ENCODE data around the gene PLEKHM2.

PLEKHM2 gene

GRCh38 chr1:15726508-15726907, 42.4 kb downstream of the PLEKHM2 start:
- no peak for DNase-seq (ENCODE audit: low spot score)

GRCh38 chr1:15727021-15727420, 42.9 kb downstream of the PLEKHM2 start:
- DNase-seq (ENCODE audit: low spot score) = no peak

GRCh38 chr1:15727424-15727823, 43.3 kb downstream of the PLEKHM2 start:
- DNase-seq (ENCODE audit: low spot score) = no peak

GRCh38 chr1:15727866-15728534, 43.9 kb downstream of the PLEKHM2 start:
- DNase-seq (ENCODE audit: low spot score) = no peak

GRCh38 chr1:15728937-15729657, 45.0 kb downstream of the PLEKHM2 start:
- no peak for DNase-seq (ENCODE audit: low spot score)

DNA sequence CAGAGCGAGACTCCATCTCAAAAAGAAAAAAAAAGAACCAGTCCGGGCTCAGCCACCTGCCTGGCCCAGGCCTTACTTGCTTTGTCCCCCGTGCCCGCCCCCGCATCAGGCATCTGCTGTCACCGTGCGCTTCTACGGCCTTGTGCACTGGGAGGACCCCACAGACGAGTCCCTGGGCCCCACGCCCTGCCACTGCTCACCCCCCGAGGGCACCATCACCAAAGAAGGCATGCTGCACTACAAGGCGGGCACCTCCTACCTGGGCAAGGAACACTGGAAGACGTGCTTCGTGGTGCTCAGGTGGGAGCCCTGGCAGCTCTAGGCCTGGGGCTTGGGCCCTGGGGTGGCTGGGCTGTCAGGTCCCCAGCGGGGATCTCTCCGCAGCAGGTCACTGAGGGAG, 46.3 kb downstream of the PLEKHM2 start:
- DNase-seq (ENCODE audit: low spot score) = no peak

- no peak for DNase-seq (ENCODE audit: low spot score)
These were observed 46.8 kb downstream of the PLEKHM2 start for GRCh38 chr1:15730936-15731335.

DNA sequence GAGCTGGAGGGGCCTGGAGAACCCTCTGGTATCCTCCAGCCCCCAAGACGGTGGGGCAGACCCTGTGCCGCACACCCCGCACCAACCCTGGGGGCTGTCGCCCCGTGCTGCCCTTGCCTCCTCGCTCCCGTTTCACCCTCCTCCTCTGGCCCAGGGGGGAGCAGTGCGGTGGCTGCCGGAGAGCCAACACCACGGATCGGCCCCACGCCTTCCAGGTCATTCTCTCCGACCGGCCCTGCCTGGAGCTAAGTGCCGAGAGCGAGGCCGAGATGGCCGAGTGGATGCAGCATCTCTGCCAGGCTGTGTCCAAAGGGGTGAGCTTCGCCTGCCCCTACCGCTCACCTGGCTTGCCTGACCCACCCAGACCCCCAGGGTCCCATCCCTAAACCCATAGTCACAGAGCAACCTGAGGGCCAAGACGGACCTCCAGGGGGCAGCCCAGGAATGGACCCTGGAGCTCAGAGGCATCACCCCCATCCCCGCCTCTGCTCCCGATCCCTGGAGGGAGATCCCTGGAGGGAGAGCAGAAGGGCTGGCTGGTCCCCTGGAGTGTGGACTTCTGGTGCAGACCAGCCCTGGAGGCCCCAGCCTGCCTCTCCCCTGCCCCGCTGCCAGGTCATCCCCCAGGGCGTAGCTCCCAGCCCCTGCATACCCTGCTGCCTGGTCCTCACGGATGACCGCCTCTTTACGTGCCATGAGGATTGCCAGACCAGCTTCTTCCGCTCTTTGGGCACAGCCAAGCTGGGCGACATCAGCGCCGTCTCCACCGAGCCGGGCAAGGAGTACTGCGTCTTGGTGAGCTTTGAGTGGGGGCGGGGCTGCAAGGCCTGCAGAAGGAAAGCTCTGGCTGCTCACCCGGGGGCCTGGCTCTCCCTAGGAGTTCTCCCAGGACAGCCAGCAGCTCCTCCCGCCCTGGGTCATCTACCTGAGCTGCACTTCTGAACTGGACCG, 47.9 kb downstream of the PLEKHM2 start:
- DNase-seq (ENCODE audit: low spot score) = no peak

GRCh38 chr1:15732686-15733081, 48.6 kb downstream of the PLEKHM2 start:
- DNase-seq (ENCODE audit: low spot score) = no peak

DNA sequence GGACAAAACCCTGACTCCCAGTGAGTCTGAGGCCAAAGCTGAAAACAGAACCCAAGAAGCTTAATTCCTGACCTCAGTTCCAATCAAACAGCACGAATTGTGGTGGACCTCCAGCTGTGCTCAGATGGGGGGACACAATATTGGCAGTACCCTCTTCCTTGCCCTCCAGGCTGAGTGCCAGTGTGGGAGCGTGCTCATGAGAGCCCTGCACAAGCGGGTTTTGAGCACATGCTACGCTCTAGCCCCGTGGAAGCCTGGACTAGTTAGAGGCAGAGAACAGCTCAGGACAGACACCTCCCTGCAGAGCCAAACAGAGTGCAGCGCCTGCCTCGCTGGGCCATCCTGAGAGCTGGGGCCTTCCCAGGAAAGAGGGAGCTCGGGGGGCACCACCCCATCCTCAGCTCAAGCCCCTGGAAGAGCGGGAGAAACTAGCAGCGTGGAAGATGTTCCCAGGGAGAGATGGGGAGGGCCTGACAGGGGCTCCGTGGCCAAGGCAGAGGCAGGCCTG, 49.2 kb downstream of the PLEKHM2 start:
- no peak for DNase-seq (ENCODE audit: low spot score)

DNA sequence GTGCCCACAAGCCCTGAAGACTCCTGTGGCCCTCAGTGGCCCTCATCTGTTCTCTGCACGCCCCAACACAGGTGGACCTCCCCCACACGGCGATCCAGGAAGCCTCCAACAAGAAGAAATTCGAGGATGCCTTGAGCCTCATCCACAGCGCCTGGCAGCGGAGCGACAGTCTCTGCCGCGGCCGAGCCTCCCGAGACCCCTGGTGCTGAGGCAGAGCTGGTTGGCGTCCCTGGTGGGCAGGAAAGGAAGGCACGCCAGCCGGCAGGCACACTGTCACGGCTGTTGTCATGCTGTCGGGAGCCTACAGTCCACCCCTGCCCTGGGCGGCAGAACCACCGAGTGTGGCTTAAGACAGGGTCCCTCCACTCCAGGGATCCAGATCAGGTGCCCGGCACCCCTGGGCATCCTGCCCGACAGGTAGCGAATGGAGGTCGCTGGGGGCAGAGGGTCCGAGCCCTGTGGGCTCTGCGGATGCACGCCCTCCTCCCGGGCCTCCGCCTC, 49.7 kb downstream of the PLEKHM2 start:
- DNase-seq (ENCODE audit: low spot score) = no peak

- DNase-seq (ENCODE audit: low spot score) = no peak
These were observed 50.2 kb downstream of the PLEKHM2 start for GRCh38 chr1:15734296-15734695.

GRCh38 chr1:15734901-15735300, 50.8 kb downstream of the PLEKHM2 start:
- no peak for DNase-seq (ENCODE audit: low spot score)

GRCh38 chr1:15735304-15736037, 51.4 kb downstream of the PLEKHM2 start:
- DNase-seq (ENCODE audit: low spot score) = no peak

DNA sequence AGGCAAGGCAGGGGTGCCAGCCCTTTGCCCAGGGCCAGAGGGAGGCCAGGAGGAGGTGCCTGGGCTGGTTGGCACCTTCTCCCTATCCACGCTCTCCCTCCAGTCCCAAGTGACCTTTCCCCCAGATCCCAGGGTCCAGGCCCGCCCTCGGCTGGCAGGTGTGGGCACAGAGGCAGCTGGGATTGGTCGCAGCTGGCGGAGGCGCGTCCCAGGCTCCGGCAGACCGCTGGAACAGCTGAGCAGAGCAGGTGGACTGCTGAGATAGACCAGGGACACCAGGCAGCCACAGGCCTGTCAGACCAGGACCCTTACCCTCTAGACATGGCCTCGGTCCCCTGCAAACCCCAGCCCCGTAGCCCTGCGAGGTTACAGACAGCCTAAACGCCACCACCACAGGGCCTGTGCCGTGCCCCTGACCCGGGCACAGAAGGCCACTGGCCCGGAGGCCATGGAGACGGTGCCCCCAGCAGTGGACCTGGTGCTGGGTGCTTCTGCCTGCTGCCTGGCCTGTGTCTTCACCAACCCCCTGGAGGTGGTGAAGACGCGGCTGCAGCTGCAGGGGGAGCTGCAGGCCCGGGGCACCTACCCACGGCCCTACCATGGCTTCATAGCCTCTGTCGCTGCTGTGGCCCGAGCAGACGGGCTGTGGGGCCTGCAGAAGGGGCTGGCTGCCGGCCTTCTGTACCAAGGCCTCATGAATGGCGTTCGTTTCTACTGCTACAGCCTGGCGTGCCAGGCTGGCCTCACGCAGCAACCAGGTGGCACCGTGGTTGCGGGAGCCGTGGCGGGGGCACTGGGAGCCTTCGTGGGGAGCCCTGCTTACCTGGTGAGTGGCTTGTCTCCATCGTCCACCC, 52.1 kb downstream of the PLEKHM2 start, which contains the start of gene SLC25A34:
Gene SLC25A34, plus strand, starts transcription at position 221 of the 854 bp plus-strand sequence. Its CDS starts 228 bp downstream, at position 449.
- no peak for DNase-seq (ENCODE audit: low spot score)

GRCh38 chr1:15736892-15737261, 52.8 kb downstream of the PLEKHM2 start:
- no peak for DNase-seq (ENCODE audit: low spot score)

DNA sequence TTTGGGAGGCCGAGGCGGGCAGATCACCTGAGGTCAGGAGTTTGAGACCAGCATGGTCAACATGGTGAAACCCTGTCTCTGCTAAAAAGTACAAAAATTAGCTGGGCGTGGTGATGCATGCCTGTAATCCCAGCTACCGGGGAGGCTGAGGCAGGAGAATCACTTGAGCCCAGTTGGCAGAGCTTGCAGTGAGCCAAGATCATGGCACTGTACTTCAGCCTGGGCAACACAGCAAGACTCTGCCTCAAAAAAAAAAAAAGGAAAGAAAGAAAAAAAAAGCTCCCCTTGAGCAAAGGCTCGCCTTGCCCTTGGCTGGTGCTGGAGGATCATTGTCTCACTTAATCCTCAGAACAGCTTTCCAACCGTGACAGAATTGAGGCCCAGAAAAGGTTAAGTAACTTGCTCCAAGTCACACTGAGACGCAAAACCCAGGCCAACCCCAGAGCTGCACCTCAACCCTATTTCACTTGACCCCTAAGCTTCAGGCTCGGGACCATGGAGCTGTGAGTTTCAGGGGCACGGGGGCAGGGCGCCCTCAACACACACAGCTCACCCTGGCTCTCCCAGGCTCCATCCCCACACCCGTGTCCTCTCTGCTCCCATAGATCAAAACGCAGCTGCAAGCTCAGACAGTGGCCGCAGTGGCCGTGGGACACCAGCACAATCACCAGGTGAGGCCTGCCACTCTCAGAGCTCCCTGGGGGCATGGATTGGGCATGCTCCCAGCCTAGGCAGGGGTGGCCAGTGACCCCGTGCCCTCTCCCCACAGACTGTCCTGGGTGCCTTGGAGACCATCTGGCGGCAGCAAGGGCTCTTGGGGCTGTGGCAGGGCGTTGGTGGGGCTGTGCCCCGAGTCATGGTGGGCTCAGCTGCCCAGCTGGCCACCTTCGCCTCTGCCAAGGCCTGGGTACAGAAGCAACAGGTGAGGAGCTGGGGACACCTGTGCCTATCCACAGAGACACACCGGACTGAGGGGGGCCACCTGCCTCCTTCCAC, 53.5 kb downstream of the PLEKHM2 start:
- DNase-seq (ENCODE audit: low spot score) = no peak

GRCh38 chr1:15738416-15739113, 54.4 kb downstream of the PLEKHM2 start:
- no peak for DNase-seq (ENCODE audit: low spot score)

GRCh38 chr1:15739259-15739658, 55.1 kb downstream of the PLEKHM2 start:
- DNase-seq (ENCODE audit: low spot score) = no peak

Measured in COLO829 (cell line).